CD14-positive monocyte (primary cell): ENCODE measurements around the gene PDPK1. TPM values are rescaled to one million over a fixed set of nuclear protein-coding genes. Genes with fewer than 3 reads are reported as not detected.

ENCODE experiments used
- DNase-seq, 3 donors: peaks; one replicate each; pipeline ENCODE4 v3.0.0-alpha.2; 2011 to 2022
- H2AFZ ChIP-seq: 2 replicates; pipeline ENCODE4 v1.6.0; 2012; ENCODE audit warnings: mild to moderate bottlenecking, low read depth, low read length, inconsistent platforms; ENCODE audit not compliant: insufficient read depth, poor library complexity, severe bottlenecking
- H3K27ac ChIP-seq, 2 donors: 1 replicate in 1 of 2; 2 replicates in 1 of 2; pipeline ENCODE4 v1.5.1; 2012 to 2013; ENCODE audit warnings: low read length in 2 of 2, control low read depth in 1 of 2, inconsistent platforms in 1 of 2, low read depth in 1 of 2, mild to moderate bottlenecking in 1 of 2
- H3K27me3 ChIP-seq, 2 donors: one replicate each; pipeline versions ENCODE4 v1.6.0 to v1.6.1; 2011 to 2013; ENCODE audit warnings: low read length in 2 of 2; ENCODE audit not compliant: control insufficient read depth in 2 of 2, insufficient read depth in 2 of 2
- H3K36me3 ChIP-seq, 2 donors: replicated peaks in 1 of 2; 1 replicate in 1 of 2; 2 replicates in 1 of 2; pipeline versions ENCODE4 v1.5.1 to v1.6.1; 2012 to 2013; ENCODE audit warnings: low read length in 2 of 2, control low read depth in 1 of 2, inconsistent platforms in 1 of 2, mild to moderate bottlenecking in 1 of 2; ENCODE audit not compliant: insufficient read depth in 2 of 2, control insufficient read depth in 1 of 2
- H3K4me1 ChIP-seq, 2 donors: 1 replicate in 1 of 2; 2 replicates in 1 of 2; pipeline versions ENCODE4 v1.5.1 to v1.6.1; 2012 to 2013; ENCODE audit warnings: low read length in 2 of 2, control low read depth in 1 of 2, inconsistent platforms in 1 of 2, mild to moderate bottlenecking in 1 of 2, moderate library complexity in 1 of 2; ENCODE audit not compliant: insufficient read depth in 2 of 2, control insufficient read depth in 1 of 2
- H3K4me2 ChIP-seq: replicated peaks from 2 replicates; pipeline ENCODE3; 2012; ENCODE audit warnings: low read length, moderate library complexity, mild to moderate bottlenecking; ENCODE audit not compliant: poor library complexity, severe bottlenecking; ENCODE audit errors: extremely low read depth
- H3K4me3 ChIP-seq, 3 experiments: fragments of 200-600 bp in 1 of 3; sonication (generic) in 1 of 3; replicated peaks in 1 of 3; 1 replicate in 2 of 3; 2 replicates in 1 of 3; pipeline ENCODE4 v1.5.1; 2011 to 2013; ENCODE audit warnings: low read length in 3 of 3, mild to moderate bottlenecking in 3 of 3, control low read depth in 2 of 3, low read depth in 2 of 3, inconsistent platforms in 1 of 3, moderate library complexity in 1 of 3
- H3K79me2 ChIP-seq: 2 replicates; pipeline ENCODE4 v1.6.0; 2012; ENCODE audit warnings: mild to moderate bottlenecking, control low read depth, inconsistent platforms, low read length, moderate library complexity; ENCODE audit not compliant: insufficient read depth
- H3K9ac ChIP-seq: 2 replicates; pipeline ENCODE4 v1.6.0; 2017; ENCODE audit warnings: low read length, mild to moderate bottlenecking; ENCODE audit not compliant: insufficient read depth, poor library complexity, severe bottlenecking
- H3K9me3 ChIP-seq, 2 donors: replicated peaks in 1 of 2; 1 replicate in 1 of 2; 2 replicates in 1 of 2; pipeline versions ENCODE4 v1.5.1 to v1.6.1; 2012 to 2013; ENCODE audit warnings: low read length in 2 of 2, control low read depth in 1 of 2; ENCODE audit not compliant: control insufficient read depth in 1 of 2, insufficient read depth in 1 of 2
- H4K20me1 ChIP-seq: 2 replicates; pipeline ENCODE4 v1.6.0; 2012; ENCODE audit warnings: mild to moderate bottlenecking, low read length, control low read depth, moderate library complexity; ENCODE audit not compliant: insufficient read depth
- H3K27ac Mint-ChIP-seq, 7 donors: one replicate each; pipeline ENCODE4 v1.8.0; 2020; ENCODE audit warnings: mild to moderate bottlenecking in 7 of 7, mixed read lengths in 7 of 7, moderate library complexity in 6 of 7, inconsistent platforms in 2 of 7
- H3K27me3 Mint-ChIP-seq, 3 donors: one replicate each; pipeline ENCODE4 v1.8.0; 2021 to 2022; ENCODE audit warnings: low read depth in 3 of 3, mild to moderate bottlenecking in 3 of 3, mixed read lengths in 3 of 3, moderate library complexity in 3 of 3, inconsistent platforms in 1 of 3
- H3K36me3 Mint-ChIP-seq, 2 donors: one replicate each; pipeline ENCODE4 v1.8.0; 2020; ENCODE audit warnings: mixed read lengths in 2 of 2, inconsistent platforms in 1 of 2, mild to moderate bottlenecking in 1 of 2
- H3K4me1 Mint-ChIP-seq: one replicate; pipeline ENCODE4 v1.8.0; 2020; ENCODE audit warnings: mild to moderate bottlenecking, mixed read lengths
- H3K4me3 Mint-ChIP-seq, 2 donors: one replicate each; pipeline ENCODE4 v1.8.0; 2020; ENCODE audit warnings: mild to moderate bottlenecking in 2 of 2, mixed read lengths in 2 of 2, moderate library complexity in 1 of 2
- H3K9me3 Mint-ChIP-seq, 7 donors: one replicate each; pipeline ENCODE4 v1.8.0; 2020 to 2022; ENCODE audit warnings: mixed read lengths in 7 of 7, mild to moderate bottlenecking in 6 of 7, moderate library complexity in 6 of 7, inconsistent platforms in 2 of 7
- WGBS: methylation state at CpG from one replicate; pipeline ENCODE4 v1.1.5; 2013; ENCODE audit warnings: missing lambda C conversion rate; ENCODE audit not compliant: insufficient coverage; 5-methylcytosine and 5-hydroxymethylcytosine counted together
- intact Hi-C, 2 donors: fragments of 100-400 bp; cut with micrococcal nuclease; formaldehyde crosslinking; loops; one replicate each; pipeline versions ENCODE4 v1.15.0 to v1.15.1; 2023
- polyA plus RNA-seq, 3 donors: library from polyadenylated mRNA; depleted of rRNA in 1 of 3; unstranded in 2 of 3; stranded (reverse) in 1 of 3; fragments of 300-500 nt in 2 of 3; fragments of >200 nt in 1 of 3; fragmentation: Illumina TruSeq in 2 of 3; gene quantifications; 1 replicate in 2 of 3; 2 replicates in 1 of 3; pipeline ENCODE4 v1.2.3, GENCODE V29; 2012 to 2021
- TF ChIP-seq, protein P1 (sequence below): fragments of 200-600 bp; IDR thresholded peaks from one replicate; pipeline ENCODE4 v1.8.0; 2022; ENCODE audit warnings: antibody characterized with exemption, mild to moderate bottlenecking

Gene PDPK1
- polyA plus RNA-seq, 3 donors: 35.6 to 45.9 (median 38.6) TPM

DNA sequence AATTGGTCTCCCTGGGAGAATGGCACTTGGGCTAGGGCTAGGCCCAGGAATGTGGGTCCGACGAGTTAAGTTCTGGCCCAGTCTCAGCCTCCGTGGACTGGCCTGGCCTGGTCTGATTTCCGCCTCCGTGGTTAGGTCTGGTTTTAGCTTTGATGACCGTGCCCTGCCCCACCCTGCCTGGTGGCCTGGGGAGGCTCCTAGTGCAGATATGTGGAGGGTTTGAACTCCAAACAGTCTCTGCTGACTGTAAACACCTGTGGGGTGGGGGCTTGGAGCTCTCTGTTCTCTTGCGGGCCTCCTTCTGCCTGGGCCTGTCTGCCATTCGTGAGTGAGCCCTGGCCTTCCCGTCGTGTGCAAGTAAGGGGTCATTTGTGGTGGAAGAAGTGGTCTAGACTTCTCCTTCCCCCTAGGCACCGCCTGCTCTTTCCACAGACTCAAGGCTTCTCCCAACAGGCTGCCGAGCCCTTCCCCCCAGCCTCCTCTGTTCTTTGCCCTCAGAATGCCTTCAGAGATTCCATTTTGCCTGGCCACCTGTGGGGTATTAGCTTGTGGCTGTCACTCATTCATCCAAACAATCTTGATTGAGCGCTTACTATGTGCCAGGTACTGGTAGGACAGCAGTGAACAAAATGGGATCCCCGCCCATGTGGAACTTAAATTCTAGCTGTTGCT, 22.5 kb upstream of the PDPK1 start:
- TF ChIP-seq, protein P1, sequence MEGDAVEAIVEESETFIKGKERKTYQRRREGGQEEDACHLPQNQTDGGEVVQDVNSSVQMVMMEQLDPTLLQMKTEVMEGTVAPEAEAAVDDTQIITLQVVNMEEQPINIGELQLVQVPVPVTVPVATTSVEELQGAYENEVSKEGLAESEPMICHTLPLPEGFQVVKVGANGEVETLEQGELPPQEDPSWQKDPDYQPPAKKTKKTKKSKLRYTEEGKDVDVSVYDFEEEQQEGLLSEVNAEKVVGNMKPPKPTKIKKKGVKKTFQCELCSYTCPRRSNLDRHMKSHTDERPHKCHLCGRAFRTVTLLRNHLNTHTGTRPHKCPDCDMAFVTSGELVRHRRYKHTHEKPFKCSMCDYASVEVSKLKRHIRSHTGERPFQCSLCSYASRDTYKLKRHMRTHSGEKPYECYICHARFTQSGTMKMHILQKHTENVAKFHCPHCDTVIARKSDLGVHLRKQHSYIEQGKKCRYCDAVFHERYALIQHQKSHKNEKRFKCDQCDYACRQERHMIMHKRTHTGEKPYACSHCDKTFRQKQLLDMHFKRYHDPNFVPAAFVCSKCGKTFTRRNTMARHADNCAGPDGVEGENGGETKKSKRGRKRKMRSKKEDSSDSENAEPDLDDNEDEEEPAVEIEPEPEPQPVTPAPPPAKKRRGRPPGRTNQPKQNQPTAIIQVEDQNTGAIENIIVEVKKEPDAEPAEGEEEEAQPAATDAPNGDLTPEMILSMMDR: no peak
- no peak overlapping the region for H2AFZ ChIP-seq
- H3K79me2 ChIP-seq: peaks cover 79% of the 10 kb centered on the region
- Mint-ChIP-seq H3K4me1 (peaks cover 79% of the 10 kb centered on the region), H3K27ac (peak overlapping the region; percentile 99 to 100 (median 99)), H3K9me3 (peaks cover 0 to 8% (median 0%) of the 10 kb centered on the region in 7 donors), H3K4me3 (peak overlapping the region; percentile 98 to 99), H3K27me3 (peaks cover 2 to 6% (median 6%) of the 10 kb centered on the region in 3 donors), H3K36me3 (peaks cover 35 to 45% of the 10 kb centered on the region in 2 donors)
- H3K4me1 ChIP-seq: peaks cover 69 to 83% of the 10 kb centered on the region in 2 donors
- peak overlapping the region; percentile 73 to 100 (median 92) for H3K4me3 ChIP-seq
- no peaks in the 10 kb centered on the region for H3K27me3 ChIP-seq
- WGBS: 21% methylated on average over 7 of the region's 14 CpGs
- peak overlapping the region; percentile 98 for H3K9ac ChIP-seq
- H3K4me2 ChIP-seq: peak overlapping the region; percentile 99
- peak; percentile 37 to 65 (median 53) for DNase-seq
- no peaks in the 10 kb centered on the region for H3K9me3 ChIP-seq
- peak overlapping the region; percentile 96 for H3K27ac ChIP-seq
- peaks cover 55% of the 10 kb centered on the region for H4K20me1 ChIP-seq
- H3K36me3 ChIP-seq: peaks cover 8 to 14% of the 10 kb centered on the region in 2 donors
- intact Hi-C loops: no loop called here

DNA sequence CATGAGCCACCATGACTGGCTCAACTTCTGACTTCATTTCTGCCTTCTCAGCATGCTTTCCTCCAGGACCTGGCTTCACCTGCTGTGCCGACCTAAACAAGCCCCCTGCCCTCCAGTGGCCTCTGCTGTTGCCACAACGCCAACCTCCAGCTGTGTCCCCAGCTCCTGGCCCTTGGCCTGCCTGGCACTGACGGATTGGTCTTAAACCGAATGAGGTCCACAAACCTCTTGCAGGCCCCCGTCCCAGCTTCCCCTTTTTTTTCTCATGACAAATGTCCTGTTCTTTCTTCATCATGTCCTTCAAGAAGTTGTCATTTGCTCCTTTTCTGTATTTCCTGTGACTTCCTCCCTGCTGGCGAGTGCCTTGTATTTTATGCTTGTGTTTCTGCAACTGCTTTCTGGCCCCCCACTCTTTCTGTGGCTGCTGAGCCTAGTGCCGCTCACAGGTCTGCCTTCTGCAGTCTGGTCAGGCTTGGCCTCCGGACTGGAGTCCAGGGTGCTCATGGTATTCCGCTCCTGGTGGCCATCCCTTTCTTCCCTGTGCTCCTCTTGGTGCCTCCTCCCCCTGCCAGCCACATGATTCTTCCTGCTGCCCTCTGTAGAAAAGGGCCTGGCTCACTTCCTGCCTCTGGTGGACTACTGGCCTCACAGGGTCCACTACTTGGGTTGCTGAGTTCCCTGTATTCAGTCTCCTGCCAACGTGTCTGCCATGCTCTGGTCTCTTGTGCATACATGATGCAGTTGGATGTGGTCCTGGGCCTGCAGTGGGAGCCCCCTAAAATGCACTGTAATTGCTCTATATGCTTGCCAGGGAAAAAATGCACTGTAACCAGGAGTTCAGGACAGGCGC, 21.2 kb upstream of the PDPK1 start:
- H3K27ac ChIP-seq: peak overlapping the region; percentile 96
- peaks cover 74 to 80% of the 10 kb centered on the region in 2 donors for H3K4me1 ChIP-seq
- Mint-ChIP-seq H3K4me3 (peak overlapping the region; percentile 98 to 99), H3K4me1 (peaks cover 76% of the 10 kb centered on the region), H3K27me3 (peaks cover 2 to 6% (median 6%) of the 10 kb centered on the region in 3 donors), H3K9me3 (peaks cover 0 to 5% (median 0%) of the 10 kb centered on the region in 7 donors), H3K36me3 (peaks cover 39 to 54% of the 10 kb centered on the region in 2 donors), H3K27ac (peak overlapping the region; percentile 99 to 100 (median 99))
- TF ChIP-seq, protein P1: no peak
- H3K9me3 ChIP-seq: no peaks in the 10 kb centered on the region
- intact Hi-C loops: loop anchor here in 1 of 2 donors (1.0 kb wide), 1 partner anchor 21 kb away; no protein-coding TSS in a partner anchor
- H3K79me2 ChIP-seq: peaks cover 87% of the 10 kb centered on the region
- H3K27me3 ChIP-seq: no peaks in the 10 kb centered on the region
- 10% methylated on average over 11 of the region's 11 CpGs for WGBS
- peaks cover 66% of the 10 kb centered on the region for H4K20me1 ChIP-seq
- no peak overlapping the region for H2AFZ ChIP-seq
- H3K4me2 ChIP-seq: peak overlapping the region; percentile 99
- DNase-seq: peak; percentile 89 to 93 (median 92)
- H3K9ac ChIP-seq: peak overlapping the region; percentile 98
- H3K4me3 ChIP-seq: peak overlapping the region; percentile 73 to 100 (median 92)
- H3K36me3 ChIP-seq: peaks cover 8 to 14% of the 10 kb centered on the region in 2 donors
